Nephron progenitor cell (in vitro differentiated cells): ENCODE data around the gene FAM83D.

Source experiments
- DNase-seq: peaks from one replicate; pipeline ENCODE4 v3.0.0; 2021
- H3K27ac Mint-ChIP-seq: 2 replicates; pipeline ENCODE4 v1.8.0; 2021; ENCODE audit warnings: mild to moderate bottlenecking, moderate library complexity, mixed read lengths
- H3K27me3 Mint-ChIP-seq: 2 replicates; pipeline ENCODE4 v1.8.0; 2021; ENCODE audit warnings: mild to moderate bottlenecking, low read depth, mixed read lengths; ENCODE audit not compliant: poor library complexity
- H3K36me3 Mint-ChIP-seq: 2 replicates; pipeline ENCODE4 v1.8.0; 2021; ENCODE audit warnings: low read depth, mixed read lengths
- H3K4me1 Mint-ChIP-seq: 2 replicates; pipeline ENCODE4 v1.8.0; 2021; ENCODE audit warnings: mixed read lengths
- H3K4me3 Mint-ChIP-seq: 2 replicates; pipeline ENCODE4 v1.8.0; 2021; ENCODE audit warnings: mild to moderate bottlenecking, moderate library complexity, mixed read lengths
- H3K9me3 Mint-ChIP-seq: 2 replicates; pipeline ENCODE4 v1.8.0; 2021; ENCODE audit warnings: mild to moderate bottlenecking, moderate library complexity, mixed read lengths
- CTCF ChIP-seq: fragments of 200-600 bp; sonication (generic); IDR thresholded peaks from 2 replicates; pipeline ENCODE4 v1.5.0; 2021; ENCODE audit warnings: antibody characterized with exemption

The FAM83D gene

GRCh38 chr20:38950254-38950653 is 24.0 kb downstream of the FAM83D start:
- peaks cover 77% of the 10 kb centered on the region for H3K36me3 Mint-ChIP-seq
- DNase-seq, result no peak
- peak overlapping the region; percentile 83 for H3K27ac Mint-ChIP-seq
- TF ChIP-seq CTCF, result no peak
- H3K27me3 Mint-ChIP-seq, result no peaks in the 10 kb centered on the region
- H3K9me3 Mint-ChIP-seq, result no peaks in the 10 kb centered on the region
- no peak overlapping the region for H3K4me3 Mint-ChIP-seq
- no peaks in the 10 kb centered on the region for H3K4me1 Mint-ChIP-seq

GRCh38 chr20:38951611-38952010 is 25.4 kb downstream of the FAM83D start:
- no peak for TF ChIP-seq CTCF
- DNase-seq, result no peak
- H3K9me3 Mint-ChIP-seq, result no peaks in the 10 kb centered on the region
- no peaks in the 10 kb centered on the region for H3K4me1 Mint-ChIP-seq
- peaks cover 3% of the 10 kb centered on the region for H3K27me3 Mint-ChIP-seq
- H3K27ac Mint-ChIP-seq, result no peak overlapping the region
- H3K4me3 Mint-ChIP-seq, result no peak overlapping the region
- peaks cover 72% of the 10 kb centered on the region for H3K36me3 Mint-ChIP-seq

- H3K9me3 Mint-ChIP-seq, result no peaks in the 10 kb centered on the region
- H3K4me1 Mint-ChIP-seq, result no peaks in the 10 kb centered on the region
- no peak for TF ChIP-seq CTCF
- H3K36me3 Mint-ChIP-seq, result peaks cover 67% of the 10 kb centered on the region
- H3K27ac Mint-ChIP-seq, result no peak overlapping the region
- no peak for DNase-seq
- peaks cover 3% of the 10 kb centered on the region for H3K27me3 Mint-ChIP-seq
- no peak overlapping the region for H3K4me3 Mint-ChIP-seq
Observed at GRCh38 chr20:38952153-38952552, 25.9 kb downstream of the FAM83D start.

- no peaks in the 10 kb centered on the region for H3K4me1 Mint-ChIP-seq
- TF ChIP-seq CTCF, result no peak
- DNase-seq, result no peak
- H3K27me3 Mint-ChIP-seq, result peaks cover 3% of the 10 kb centered on the region
- no peak overlapping the region for H3K27ac Mint-ChIP-seq
- H3K36me3 Mint-ChIP-seq, result peaks cover 51% of the 10 kb centered on the region
- H3K4me3 Mint-ChIP-seq, result no peak overlapping the region
- H3K9me3 Mint-ChIP-seq, result no peaks in the 10 kb centered on the region
Observed at GRCh38 chr20:38953630-38954340, 27.6 kb downstream of the FAM83D start.

- Mint-ChIP-seq H3K36me3 (peaks cover 30% of the 10 kb centered on the region), H3K4me3 (no peak overlapping the region), H3K27ac (no peak overlapping the region), H3K27me3 (peaks cover 3% of the 10 kb centered on the region), H3K4me1 (peaks cover 12% of the 10 kb centered on the region), H3K9me3 (no peaks in the 10 kb centered on the region)
- DNase-seq, result no peak
- TF ChIP-seq CTCF, result no peak
Observed at GRCh38 chr20:38957235-38957876, 31.1 kb downstream of the FAM83D start.
